ENCODE measurements around the gene SLC39A1. TPM values are rescaled to one million over a fixed set of nuclear protein-coding genes. Genes with fewer than 3 reads are reported as not detected.

Gene SLC39A1
- total and polyA plus RNA-seq, 9 of the 15 experiments (the other 6 are each of a cell fraction or from before 2014, with no cell fraction given): 9.9 to 81.1 (median 62.7) TPM

- TF ChIP-seq RREB1 (CRISPR knock-in tag; IDR thresholded peaks at IDR 0.05) (no peak), ARHGAP35 (IDR thresholded peaks at IDR 0.05; ENCODE audit: partially characterized antibody) (no peak), NONO (IDR thresholded peaks at IDR 0.05; ENCODE audit: low read depth in 2 of 2, low read length in 1 of 2) (no peak), ZNF57 (CRISPR knock-in tag; IDR thresholded peaks at IDR 0.05) (no peak), NUFIP1 (IDR thresholded peaks at IDR 0.05; ENCODE audit: partially characterized antibody) (no peak), MAFK (IDR thresholded peaks at IDR 0.05; ENCODE audit: low read length) (no peak), FOXK2 (conservative IDR thresholded peaks at IDR 0.05 in 1 of 2, IDR thresholded peaks at IDR 0.05 in 1 of 2; ENCODE audit: low read depth in 2 of 2) (0 out of 4 replicates have a peak, but pooled peaks of 1 of the 2 experiments have one; percentile 32), ATF1 (CRISPR knock-in tag; IDR thresholded peaks at IDR 0.05) (no peak), ATF1 (tag; IDR thresholded peaks at IDR 0.05) (no peak), TCF7 (IDR thresholded peaks at IDR 0.05; ENCODE audit: borderline replicate concordance) (no peak), GTF3C2 (IDR thresholded peaks at IDR 0.05; ENCODE audit: borderline replicate concordance, extremely low read depth, insufficient read length) (no peak), BRCA1 (IDR thresholded peaks at IDR 0.05) (no peak), BRCA1 (CRISPR knock-in tag; IDR thresholded peaks at IDR 0.05) (no peak), L3MBTL2 (IDR thresholded peaks at IDR 0.05) (no peak), MED1 (CRISPR knock-in tag; IDR thresholded peaks at IDR 0.05; ENCODE audit: borderline replicate concordance) (no peak), SMARCE1 (IDR thresholded peaks at IDR 0.05) (peak; percentile 87), ZNF184 (CRISPR knock-in tag; IDR thresholded peaks at IDR 0.05) (no peak), BRD9 (IDR thresholded peaks at IDR 0.05; ENCODE audit: low read depth, partially characterized antibody) (peak; percentile 56), EP400 (IDR thresholded peaks at IDR 0.05) (0 out of 2 replicates have a peak, but pooled peaks have one; percentile 28), IRF2 (CRISPR knock-in tag; IDR thresholded peaks at IDR 0.05) (no peak), HLTF (IDR thresholded peaks at IDR 0.05) (peak; percentile 69; the same call in 1 of the 2 replicates), GATAD2A (IDR thresholded peaks at IDR 0.05) (peak; percentile 67; the same call in 1 of the 2 replicates), KLF10 (CRISPR knock-in tag; IDR thresholded peaks at IDR 0.05) (no peak), MCM7 (IDR thresholded peaks at IDR 0.05) (no peak)
Measured at GRCh38 chr1:153985341-153985912, 22.1 kb upstream of the SLC39A1 start (continued).
